ENCODE results near the gene CNOT3.

- TF ChIP-seq YY1 (IDR thresholded peaks at IDR 0.05; ENCODE audit: insufficient read depth, insufficient read length) (no peak), ZNF274 (IDR thresholded peaks at IDR 0.05; ENCODE audit: low read depth, low read length) (no peak)
Measured at GRCh38 chr19:54162884-54163283, 25.3 kb downstream of the CNOT3 start.

Data from NT2/D1 (cell line).